NT2/D1 (cell line): ENCODE measurements around the gene LRRC27.

Source experiments
- DNase-seq: peaks from one replicate; pipeline ENCODE4 v3.0.0-alpha.2; 2011; ENCODE audit warnings: low read depth, low spot score
- H3K27me3 ChIP-seq: 2 replicates; pipeline ENCODE4 v1.6.0; 2011; ENCODE audit warnings: mild to moderate bottlenecking; ENCODE audit not compliant: insufficient read length, insufficient read depth
- H3K36me3 ChIP-seq: 2 replicates; pipeline ENCODE4 v1.6.1; 2011; ENCODE audit warnings: mild to moderate bottlenecking, low read length, mixed read lengths; ENCODE audit not compliant: insufficient read depth, insufficient read length
- H3K4me1 ChIP-seq: 2 replicates; pipeline ENCODE4 v1.5.1; 2011; ENCODE audit not compliant: insufficient read depth, insufficient read length
- H3K4me3 ChIP-seq: 2 replicates; pipeline ENCODE4 v1.5.1; 2011; ENCODE audit warnings: low read depth; ENCODE audit not compliant: insufficient read length
- H3K9ac ChIP-seq: 2 replicates; pipeline ENCODE4 v1.6.0; 2011; ENCODE audit warnings: low read depth; ENCODE audit not compliant: insufficient read length
- H3K9me3 ChIP-seq: 2 replicates; pipeline ENCODE4 v1.5.1; 2011; ENCODE audit warnings: mild to moderate bottlenecking, low read length; ENCODE audit not compliant: insufficient read depth
- SUZ12 ChIP-seq: IDR thresholded peaks from 2 replicates; pipeline ENCODE4 v1.6.1; 2011; ENCODE audit not compliant: insufficient read length, insufficient read depth; ENCODE audit errors: extremely low read depth
- YY1 ChIP-seq: IDR thresholded peaks from 2 replicates; pipeline ENCODE4 v1.6.1; 2011; ENCODE audit not compliant: insufficient read length, insufficient read depth
- ZNF274 ChIP-seq: IDR thresholded peaks from 2 replicates; pipeline ENCODE4 v1.6.1; 2011; ENCODE audit warnings: mild to moderate bottlenecking, low read depth, low read length

The LRRC27 gene

GRCh38 chr10:132365102-132365501 is 33.1 kb downstream of the LRRC27 start:
- H3K4me3 ChIP-seq, result no peak overlapping the region
- no peak for DNase-seq
- TF ChIP-seq ZNF274 (no peak), YY1 (no peak), SUZ12 (no peak)
- H3K9ac ChIP-seq, result no peak overlapping the region
- H3K9me3 ChIP-seq, result peaks cover 12% of the 10 kb centered on the region
- no peaks in the 10 kb centered on the region for H3K4me1 ChIP-seq
- no peaks in the 10 kb centered on the region for H3K27me3 ChIP-seq
- H3K36me3 ChIP-seq, result peaks cover 3% of the 10 kb centered on the region

- H3K9ac ChIP-seq, result no peak overlapping the region
- H3K4me1 ChIP-seq, result no peaks in the 10 kb centered on the region
- H3K36me3 ChIP-seq, result peaks cover 3% of the 10 kb centered on the region
- H3K9me3 ChIP-seq, result peaks cover 12% of the 10 kb centered on the region
- no peaks in the 10 kb centered on the region for H3K27me3 ChIP-seq
- TF ChIP-seq SUZ12, result no peak
- no peak for TF ChIP-seq YY1
- TF ChIP-seq ZNF274, result no peak
- DNase-seq, result no peak
- no peak overlapping the region for H3K4me3 ChIP-seq
Observed at GRCh38 chr10:132366006-132366405, 34.0 kb downstream of the LRRC27 start.

- DNase-seq, result no peak
- no peak overlapping the region for H3K4me3 ChIP-seq
- no peak for TF ChIP-seq SUZ12
- no peak for TF ChIP-seq ZNF274
- TF ChIP-seq YY1, result no peak
Observed at GRCh38 chr10:132366499-132366898, 34.5 kb downstream of the LRRC27 start.

GRCh38 chr10:132368391-132368790 is 36.4 kb downstream of the LRRC27 start:
- no peaks in the 10 kb centered on the region for H3K27me3 ChIP-seq
- H3K4me1 ChIP-seq, result no peaks in the 10 kb centered on the region
- H3K9me3 ChIP-seq, result peaks cover 12% of the 10 kb centered on the region
- TF ChIP-seq YY1 (no peak), SUZ12 (no peak), ZNF274 (no peak)
- no peak overlapping the region for H3K4me3 ChIP-seq
- no peak for DNase-seq
- H3K9ac ChIP-seq, result no peak overlapping the region
- peaks cover 3% of the 10 kb centered on the region for H3K36me3 ChIP-seq

More at GRCh38 chr10:132366499-132366898, 34.5 kb downstream of the LRRC27 start:
- Histone ChIP-seq H3K27me3 (no peaks in the 10 kb centered on the region), H3K9ac (no peak overlapping the region), H3K9me3 (peaks cover 12% of the 10 kb centered on the region), H3K36me3 (peaks cover 3% of the 10 kb centered on the region), H3K4me1 (no peaks in the 10 kb centered on the region)

GRCh38 chr10:132368881-132369635 is 37.1 kb downstream of the LRRC27 start:
- no peak overlapping the region for H3K4me3 ChIP-seq
- no peak for TF ChIP-seq SUZ12
- TF ChIP-seq YY1, result no peak
- TF ChIP-seq ZNF274, result no peak
- H3K4me1 ChIP-seq, result no peaks in the 10 kb centered on the region
- DNase-seq, result no peak
- H3K9me3 ChIP-seq, result peaks cover 12% of the 10 kb centered on the region
- H3K27me3 ChIP-seq, result no peaks in the 10 kb centered on the region
- H3K36me3 ChIP-seq, result peaks cover 3% of the 10 kb centered on the region
- no peak overlapping the region for H3K9ac ChIP-seq

GRCh38 chr10:132369636-132370185 is 37.7 kb downstream of the LRRC27 start:
- Histone ChIP-seq H3K4me3 (no peak overlapping the region), H3K9ac (no peak overlapping the region), H3K36me3 (peaks cover 3% of the 10 kb centered on the region), H3K27me3 (no peaks in the 10 kb centered on the region), H3K4me1 (peaks cover 2% of the 10 kb centered on the region), H3K9me3 (peaks cover 12% of the 10 kb centered on the region)
- TF ChIP-seq ZNF274, result no peak
- TF ChIP-seq SUZ12, result no peak
- TF ChIP-seq YY1, result no peak
- DNase-seq, result no peak
